IMR-90 (cell line): ENCODE data around the gene OTOA.

ENCODE experiments used
- CTCF ChIP-seq: conservative IDR thresholded peaks from 2 replicates; pipeline ENCODE4 v1.5.1; 2012; ENCODE audit warnings: mild to moderate bottlenecking, low read depth, low read length, improper control_type of control experiment
- ELK1 ChIP-seq: fragments of 150-350 bp; IDR thresholded peaks from 2 replicates; pipeline ENCODE4 v1.6.1; 2016; ENCODE audit warnings: low read depth, mild to moderate bottlenecking, low read length, moderate library complexity, borderline replicate concordance

- TF ChIP-seq ELK1 (no peak), CTCF (no peak)
Measured at GRCh38 chr16:21654881-21655280, 8.9 kb upstream of the OTOA start.
